ENCODE measurements around the gene BOK. TPM values are rescaled to one million over a fixed set of nuclear protein-coding genes. Genes with fewer than 3 reads are reported as not detected.

BOK gene
- total and polyA plus RNA-seq, 2 donors (not counting 3 experiments of a cell fraction or from before 2014, with no cell fraction given), result 76.0 to 95.5 TPM

DNA sequence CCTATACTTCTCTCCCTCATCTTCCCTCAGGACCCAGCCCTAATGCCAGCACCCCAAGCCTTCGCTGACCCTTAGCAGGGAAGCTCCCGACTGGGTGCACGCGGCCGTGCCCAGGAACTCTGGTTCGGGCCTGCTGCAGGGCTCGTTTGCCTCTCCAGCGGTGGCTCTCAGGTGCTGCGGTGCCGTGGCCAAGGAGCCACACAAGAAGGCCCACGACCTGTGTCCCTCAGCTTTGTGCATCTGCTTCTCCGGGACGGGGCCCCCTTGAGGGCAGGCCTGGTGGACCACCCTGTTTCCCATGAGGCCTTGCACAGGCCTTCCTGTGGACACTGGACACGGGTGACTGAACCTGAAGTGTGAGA, 17.7 kb downstream of the BOK start:
- H3K9me3 ChIP-seq (replicated peaks; ENCODE audit: control insufficient read depth, insufficient read depth, low read length), result no peaks in the 10 kb centered on the region
- ChIA-PET POLR2A (no interaction called here), CTCF (interaction anchor here (0.7 kb wide), 1 partner anchor 12 kb away, joined by 3 read pairs; no protein-coding TSS in a partner anchor)
- H3K4me3 ChIP-seq (replicated peaks in 1 of 3; ENCODE audit: insufficient read depth in 1 of 3, low read depth in 1 of 3, low read length in 3 of 3), result no peak overlapping the region
- no peak overlapping the region for H3K9ac ChIP-seq (replicated peaks; ENCODE audit: extremely low read depth, insufficient read depth, low read length)
- H3K4me1 ChIP-seq (ENCODE audit: control insufficient read depth, extremely low read depth, insufficient read depth, low read length), result no peaks in the 10 kb centered on the region
- no peaks in the 10 kb centered on the region for H3K9me1 ChIP-seq (replicated peaks; ENCODE audit: control insufficient read depth, extremely low read depth, insufficient read depth, low read length)
- H2AFZ ChIP-seq (ENCODE audit: low read depth, low read length), result no peak overlapping the region
- H3K36me3 ChIP-seq (ENCODE audit: control insufficient read depth in 2 of 2, extremely low read depth in 1 of 2, insufficient read depth in 2 of 2, low read length in 2 of 2), result peaks cover 3 to 18% of the 10 kb centered on the region in 2 experiments
- DNase-seq (ENCODE audit: low read depth, low spot score) (no peak), FAIRE-seq (no peak)
- H3K27ac ChIP-seq (ENCODE audit: insufficient read depth, low read depth, low read length), result no peak overlapping the region
- no peaks in the 10 kb centered on the region for H3K79me2 ChIP-seq (ENCODE audit: control insufficient read depth, insufficient read depth, low read length)
- no peaks in the 10 kb centered on the region for H3K27me3 ChIP-seq (ENCODE audit: control insufficient read depth in 2 of 2, insufficient read depth in 2 of 2, low read length in 2 of 2)
- no peak overlapping the region for H3K4me2 ChIP-seq (ENCODE audit: insufficient read depth, low read length)
- intact Hi-C loops (cut with micrococcal nuclease) (no loop called here), dilution Hi-C loops (cut with MboI; ENCODE audit: extremely low pct_ligation_motif_present, low sequenced_read_pairs) (no loop called here)
- H4K20me1 ChIP-seq (replicated peaks; ENCODE audit: control insufficient read depth, extremely low read depth, insufficient read depth, low read length), result no peaks in the 10 kb centered on the region
- no peak for TF ChIP-seq POLR2A (IDR thresholded peaks at IDR 0.05; ENCODE audit: low read depth, low read length)
- no peak for TF ChIP-seq GATA2 (IDR thresholded peaks at IDR 0.05; ENCODE audit: insufficient read depth, insufficient read length, low read depth, low read length)
- BruUV-seq (replicated peaks), result no TSS peak

GRCh38 chr2:241577413-241578122, 19.0 kb downstream of the BOK start:
- no TSS peak for BruUV-seq (replicated peaks)
- Histone ChIP-seq H3K79me2 (ENCODE audit: control insufficient read depth, insufficient read depth, low read length) (no peaks in the 10 kb centered on the region), H3K4me1 (ENCODE audit: control insufficient read depth, extremely low read depth, insufficient read depth, low read length) (no peaks in the 10 kb centered on the region), H3K36me3 (ENCODE audit: control insufficient read depth in 2 of 2, extremely low read depth in 1 of 2, insufficient read depth in 2 of 2, low read length in 2 of 2) (peaks cover 3 to 9% of the 10 kb centered on the region in 2 experiments), H3K9me1 (replicated peaks; ENCODE audit: control insufficient read depth, extremely low read depth, insufficient read depth, low read length) (no peaks in the 10 kb centered on the region), H3K4me2 (ENCODE audit: insufficient read depth, low read length) (no peak overlapping the region), H3K9ac (replicated peaks; ENCODE audit: extremely low read depth, insufficient read depth, low read length) (no peak overlapping the region), H3K4me3 (replicated peaks in 1 of 3; ENCODE audit: insufficient read depth in 1 of 3, low read depth in 1 of 3, low read length in 3 of 3) (no peak overlapping the region), H2AFZ (ENCODE audit: low read depth, low read length) (no peak overlapping the region), H3K27ac (ENCODE audit: insufficient read depth, low read depth, low read length) (no peak overlapping the region), H3K27me3 (ENCODE audit: control insufficient read depth in 2 of 2, insufficient read depth in 2 of 2, low read length in 2 of 2) (no peaks in the 10 kb centered on the region), H4K20me1 (replicated peaks; ENCODE audit: control insufficient read depth, extremely low read depth, insufficient read depth, low read length) (no peaks in the 10 kb centered on the region), H3K9me3 (replicated peaks; ENCODE audit: control insufficient read depth, insufficient read depth, low read length) (no peaks in the 10 kb centered on the region)
- DNase-seq (ENCODE audit: low read depth, low spot score) (peak; percentile 17), FAIRE-seq (no peak)
- dilution Hi-C loops (cut with MboI; ENCODE audit: extremely low pct_ligation_motif_present, low sequenced_read_pairs), result no loop called here
- POLR2A ChIA-PET, result no interaction called here
- TF ChIP-seq EZH2 (IDR thresholded peaks at IDR 0.05; ENCODE audit: borderline replicate concordance, low read depth, low read length, severe bottlenecking) (no peak), JUN (IDR thresholded peaks at IDR 0.05; ENCODE audit: borderline replicate concordance, insufficient read depth, insufficient read length, low read depth) (no peak), POLR2A (IDR thresholded peaks at IDR 0.05; ENCODE audit: low read depth, low read length) (no peak), GATA2 (IDR thresholded peaks at IDR 0.05; ENCODE audit: insufficient read depth, insufficient read length, low read depth, low read length) (no peak), FOS (IDR thresholded peaks at IDR 0.05; ENCODE audit: borderline replicate concordance, insufficient read depth, low read length) (no peak), MYC (IDR thresholded peaks at IDR 0.05; ENCODE audit: low read depth, low read length) (no peak), MAX (IDR thresholded peaks at IDR 0.05; ENCODE audit: insufficient read depth, insufficient read length) (no peak), POLR2AphosphoS5 (IDR thresholded peaks at IDR 0.05; ENCODE audit: insufficient read depth, low read depth, low read length) (no peak)
- TF ChIP-seq, protein P1, sequence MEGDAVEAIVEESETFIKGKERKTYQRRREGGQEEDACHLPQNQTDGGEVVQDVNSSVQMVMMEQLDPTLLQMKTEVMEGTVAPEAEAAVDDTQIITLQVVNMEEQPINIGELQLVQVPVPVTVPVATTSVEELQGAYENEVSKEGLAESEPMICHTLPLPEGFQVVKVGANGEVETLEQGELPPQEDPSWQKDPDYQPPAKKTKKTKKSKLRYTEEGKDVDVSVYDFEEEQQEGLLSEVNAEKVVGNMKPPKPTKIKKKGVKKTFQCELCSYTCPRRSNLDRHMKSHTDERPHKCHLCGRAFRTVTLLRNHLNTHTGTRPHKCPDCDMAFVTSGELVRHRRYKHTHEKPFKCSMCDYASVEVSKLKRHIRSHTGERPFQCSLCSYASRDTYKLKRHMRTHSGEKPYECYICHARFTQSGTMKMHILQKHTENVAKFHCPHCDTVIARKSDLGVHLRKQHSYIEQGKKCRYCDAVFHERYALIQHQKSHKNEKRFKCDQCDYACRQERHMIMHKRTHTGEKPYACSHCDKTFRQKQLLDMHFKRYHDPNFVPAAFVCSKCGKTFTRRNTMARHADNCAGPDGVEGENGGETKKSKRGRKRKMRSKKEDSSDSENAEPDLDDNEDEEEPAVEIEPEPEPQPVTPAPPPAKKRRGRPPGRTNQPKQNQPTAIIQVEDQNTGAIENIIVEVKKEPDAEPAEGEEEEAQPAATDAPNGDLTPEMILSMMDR (IDR thresholded peaks at IDR 0.05; ENCODE audit: extremely low read depth in 1 of 2, insufficient read depth in 1 of 2, low read depth in 1 of 2, low read length in 2 of 2), result no peak
- CTCF ChIA-PET, result no interaction called here
- intact Hi-C loops (cut with micrococcal nuclease), result no loop called here
